HCT116 (cell line): Measurements from ENCODE around the gene LHX2.

Experiments used
- POLR2AphosphoS5 ChIP-seq: IDR thresholded peaks from 2 replicates; pipeline ENCODE4 v1.6.1; 2011; ENCODE audit warnings: mild to moderate bottlenecking, low read depth, low read length, moderate library complexity
- TF ChIP-seq, protein P1 (sequence below), 3 experiments: fragments of 200-600 bp in 1 of 3; sonication (generic) in 1 of 3; IDR thresholded peaks in 2 of 3; conservative IDR thresholded peaks in 1 of 3; 2 replicates each; pipeline ENCODE4 v1.5.1; 2012 to 2017; ENCODE audit warnings: low read depth in 2 of 3, low read length in 2 of 3, antibody characterized with exemption in 1 of 3, borderline replicate concordance in 1 of 3, control low read depth in 1 of 3, mild to moderate bottlenecking in 1 of 3, mixed read lengths in 1 of 3, mixed run types in 1 of 3, moderate library complexity in 1 of 3; ENCODE audit not compliant: insufficient read depth in 1 of 3
- TF ChIP-seq, protein P2 (sequence below): IDR thresholded peaks from 2 replicates; pipeline ENCODE4 v1.6.1; 2012

DNA sequence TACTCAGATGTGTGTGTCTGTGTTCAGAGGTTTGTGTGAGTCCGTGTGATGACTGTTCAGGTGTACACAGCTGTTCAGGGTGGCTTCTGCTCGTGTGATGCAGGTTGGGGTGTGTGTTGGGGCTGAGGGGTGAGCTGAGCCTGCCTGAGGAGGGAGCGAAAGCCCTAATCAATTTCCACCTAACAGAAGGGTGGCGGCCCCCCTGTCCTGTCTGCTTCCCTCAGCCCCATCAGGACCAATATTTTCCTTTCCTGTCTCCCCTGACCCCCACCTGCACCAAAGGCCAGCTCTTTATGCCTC is 30.2 kb downstream of the LHX2 start:
- no peak for TF ChIP-seq POLR2AphosphoS5
- TF ChIP-seq, protein P1, sequence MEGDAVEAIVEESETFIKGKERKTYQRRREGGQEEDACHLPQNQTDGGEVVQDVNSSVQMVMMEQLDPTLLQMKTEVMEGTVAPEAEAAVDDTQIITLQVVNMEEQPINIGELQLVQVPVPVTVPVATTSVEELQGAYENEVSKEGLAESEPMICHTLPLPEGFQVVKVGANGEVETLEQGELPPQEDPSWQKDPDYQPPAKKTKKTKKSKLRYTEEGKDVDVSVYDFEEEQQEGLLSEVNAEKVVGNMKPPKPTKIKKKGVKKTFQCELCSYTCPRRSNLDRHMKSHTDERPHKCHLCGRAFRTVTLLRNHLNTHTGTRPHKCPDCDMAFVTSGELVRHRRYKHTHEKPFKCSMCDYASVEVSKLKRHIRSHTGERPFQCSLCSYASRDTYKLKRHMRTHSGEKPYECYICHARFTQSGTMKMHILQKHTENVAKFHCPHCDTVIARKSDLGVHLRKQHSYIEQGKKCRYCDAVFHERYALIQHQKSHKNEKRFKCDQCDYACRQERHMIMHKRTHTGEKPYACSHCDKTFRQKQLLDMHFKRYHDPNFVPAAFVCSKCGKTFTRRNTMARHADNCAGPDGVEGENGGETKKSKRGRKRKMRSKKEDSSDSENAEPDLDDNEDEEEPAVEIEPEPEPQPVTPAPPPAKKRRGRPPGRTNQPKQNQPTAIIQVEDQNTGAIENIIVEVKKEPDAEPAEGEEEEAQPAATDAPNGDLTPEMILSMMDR (IDR thresholded peaks at IDR 0.05 in 2 of 3, conservative IDR thresholded peaks at IDR 0.05 in 1 of 3; ENCODE audit: borderline replicate concordance in 1 of 3, insufficient read depth in 1 of 3, low read depth in 2 of 3, low read length in 2 of 3) = no peak
- TF ChIP-seq, protein P2, sequence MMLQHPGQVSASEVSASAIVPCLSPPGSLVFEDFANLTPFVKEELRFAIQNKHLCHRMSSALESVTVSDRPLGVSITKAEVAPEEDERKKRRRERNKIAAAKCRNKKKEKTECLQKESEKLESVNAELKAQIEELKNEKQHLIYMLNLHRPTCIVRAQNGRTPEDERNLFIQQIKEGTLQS = no peak
